Urothelium cell line (cell line): Measurements from ENCODE around the gene CAMSAP2.

Experiments used
- DNase-seq: peaks from one replicate; pipeline ENCODE4 v3.0.0; 2011; ENCODE audit warnings: low spot score, mixed read lengths
- FAIRE-seq: peaks from 2 replicates; lab custom pipeline; 2011; peaks lifted over from hg19 to GRCh38; lab: Jason Lieb, UNC

Gene CAMSAP2

DNA sequence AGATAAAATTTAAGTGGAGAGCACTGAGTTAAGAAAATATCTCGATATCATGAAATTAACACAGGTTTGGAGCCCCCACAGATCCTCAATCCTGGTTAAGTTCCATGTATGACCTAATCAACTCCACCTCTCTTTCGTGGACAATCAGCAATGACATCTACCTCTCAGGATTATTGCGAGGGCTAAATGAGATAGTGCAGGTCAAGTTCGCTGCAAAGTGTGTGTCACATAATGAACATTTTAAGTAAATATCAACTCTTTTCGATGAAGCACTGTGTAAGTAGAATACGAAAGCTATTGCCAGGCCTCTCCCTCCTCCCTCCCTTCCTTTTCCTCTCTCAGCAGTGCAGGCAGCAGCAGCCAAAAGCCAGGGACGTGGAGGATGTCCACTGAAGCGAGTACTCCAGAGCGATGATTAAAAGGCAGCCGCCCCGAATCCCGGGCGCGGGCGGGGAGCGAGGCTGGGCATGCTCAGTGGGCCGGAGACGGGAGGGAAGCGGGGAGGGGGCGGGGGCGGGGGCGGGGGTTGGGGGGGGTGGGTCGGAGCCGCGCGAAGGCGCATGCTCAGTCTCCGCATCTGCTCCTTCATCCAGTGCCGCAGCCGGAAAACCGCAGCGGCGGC is at the start of gene CAMSAP2:
TSS of gene CAMSAP2 (plus strand) at position 567 of the 622 bp plus-strand sequence. CDS start 935 bp downstream, outside the sequence.
- no peak for FAIRE-seq
- peak; percentile 94 for DNase-seq

GRCh38 chr1:200692316-200692715 is 46.4 kb upstream of the CAMSAP2 start:
- no peak for DNase-seq
- FAIRE-seq, result no peak

DNA sequence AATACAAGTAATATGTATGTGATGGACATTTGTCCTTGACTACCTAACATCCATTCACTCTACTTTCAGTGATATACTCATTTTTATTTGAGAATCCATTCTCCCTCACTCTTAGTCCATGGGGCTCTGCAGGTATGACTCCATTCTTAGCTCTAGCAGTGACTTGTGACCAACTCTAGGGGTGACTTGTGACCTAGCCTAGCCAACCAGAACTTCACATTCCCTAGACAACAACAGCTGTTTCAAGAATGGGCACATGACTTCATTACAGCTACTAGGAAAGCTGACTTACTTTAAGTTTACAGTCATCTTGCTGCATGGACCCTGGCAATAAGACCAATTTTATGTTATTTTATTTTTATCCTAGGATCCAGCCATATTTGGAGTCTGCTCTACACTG is 45.4 kb upstream of the CAMSAP2 start:
- DNase-seq (no peak), FAIRE-seq (no peak)

- DNase-seq (no peak), FAIRE-seq (no peak)
Observed at GRCh38 chr1:200694738-200695137, 44.0 kb upstream of the CAMSAP2 start.

DNA sequence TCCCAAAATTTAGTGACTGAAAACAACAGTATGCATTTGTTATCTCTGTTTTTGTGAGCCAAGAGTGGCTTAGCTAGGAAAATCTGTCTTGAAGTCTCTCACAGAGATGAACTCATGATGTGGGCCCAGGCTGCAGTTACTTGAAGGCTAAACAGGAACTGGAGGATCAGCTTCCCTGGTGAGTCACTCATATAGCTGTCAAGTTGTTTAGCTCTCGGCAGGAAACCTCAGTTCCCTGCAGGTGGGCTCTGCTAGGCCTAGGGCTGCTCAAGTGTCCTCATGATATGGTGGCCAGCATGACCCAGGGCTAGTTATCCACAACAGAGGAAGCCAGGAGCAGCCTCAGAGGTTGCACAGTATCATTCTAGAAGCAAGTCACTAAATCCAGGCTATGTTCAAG is 38.8 kb upstream of the CAMSAP2 start:
- DNase-seq (peak; percentile 21), FAIRE-seq (no peak)

- no peak for FAIRE-seq
- DNase-seq, result no peak
Observed at GRCh38 chr1:200704986-200705500, 33.6 kb upstream of the CAMSAP2 start.

DNA sequence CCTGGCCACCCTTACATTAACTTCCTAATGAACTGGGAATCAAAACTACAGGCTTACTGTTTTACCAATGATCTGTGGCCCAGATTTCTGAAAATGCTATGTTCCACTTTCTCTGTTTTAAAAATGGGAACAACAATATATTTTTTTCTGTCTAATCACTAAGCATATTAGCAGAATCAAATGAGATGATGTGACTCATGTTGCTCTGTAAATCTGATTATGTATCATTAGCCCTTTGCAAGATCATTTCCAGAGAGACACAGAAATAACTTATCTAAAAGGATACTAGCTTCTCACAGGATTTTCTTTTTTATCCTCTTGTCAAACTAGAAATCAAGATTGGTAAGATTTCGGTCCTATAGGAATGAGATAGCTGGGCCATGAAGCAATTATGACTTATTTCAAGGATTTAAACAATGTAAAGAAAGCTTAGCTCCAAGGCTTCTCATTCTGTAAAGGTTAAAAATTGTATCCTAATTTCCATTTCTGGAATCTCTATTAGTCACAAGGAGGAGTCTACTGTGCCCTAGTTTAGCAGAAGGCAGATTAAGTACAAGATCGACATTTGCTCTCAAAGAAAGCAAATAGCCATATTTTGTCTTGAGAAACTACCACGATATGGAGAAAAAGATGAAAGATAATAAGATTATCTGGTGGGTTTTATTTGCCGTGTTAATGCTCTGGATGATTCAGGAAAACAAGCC is 32.4 kb upstream of the CAMSAP2 start:
- no peak for DNase-seq
- no peak for FAIRE-seq

DNA sequence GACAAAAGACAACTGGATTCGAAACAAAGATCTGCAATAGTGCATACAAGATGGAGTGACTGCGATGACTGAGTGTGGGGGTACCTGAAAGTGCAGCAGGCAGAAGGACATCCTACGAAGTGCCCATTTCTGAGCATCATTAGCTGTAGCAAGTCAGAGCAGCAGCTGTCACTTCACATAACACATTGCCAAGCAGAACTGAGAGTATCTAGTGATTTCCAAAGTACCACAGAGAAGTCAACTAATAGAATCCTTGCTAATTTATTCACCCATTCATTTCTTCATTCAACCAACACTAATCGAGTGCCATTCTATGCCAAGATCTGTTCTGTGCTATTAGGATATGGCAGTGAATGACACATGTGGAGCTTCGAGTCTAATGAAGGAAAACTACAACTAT is 31.6 kb upstream of the CAMSAP2 start:
- DNase-seq, result no peak
- FAIRE-seq, result no peak

DNA sequence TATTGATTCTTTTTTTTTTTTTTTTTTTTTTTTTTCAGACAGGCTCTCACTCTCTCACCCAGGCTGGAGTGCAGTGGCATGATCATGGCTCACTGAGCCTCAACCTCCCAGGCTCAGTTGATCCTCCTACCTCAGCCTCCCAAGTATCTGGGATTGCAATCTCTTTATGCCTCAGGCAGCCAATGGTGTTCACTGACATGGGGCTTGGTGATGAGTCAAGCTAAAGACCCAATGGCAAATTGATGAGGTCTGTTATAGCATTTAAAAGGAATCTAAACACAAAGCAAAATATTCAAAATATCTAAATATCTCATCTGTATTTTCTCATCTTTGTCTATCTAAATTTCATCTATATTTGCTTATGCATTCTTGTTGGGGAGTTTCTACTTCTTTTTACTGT is 30.5 kb upstream of the CAMSAP2 start:
- no peak for FAIRE-seq
- DNase-seq, result no peak

- FAIRE-seq (no peak), DNase-seq (peak; percentile 7)
Observed at GRCh38 chr1:200708769-200709168, 29.9 kb upstream of the CAMSAP2 start.

- FAIRE-seq (no peak), DNase-seq (no peak)
Observed at GRCh38 chr1:200710166-200710565, 28.5 kb upstream of the CAMSAP2 start.

GRCh38 chr1:200714504-200715187 is 24.0 kb upstream of the CAMSAP2 start:
- FAIRE-seq (no peak), DNase-seq (no peak)

DNA sequence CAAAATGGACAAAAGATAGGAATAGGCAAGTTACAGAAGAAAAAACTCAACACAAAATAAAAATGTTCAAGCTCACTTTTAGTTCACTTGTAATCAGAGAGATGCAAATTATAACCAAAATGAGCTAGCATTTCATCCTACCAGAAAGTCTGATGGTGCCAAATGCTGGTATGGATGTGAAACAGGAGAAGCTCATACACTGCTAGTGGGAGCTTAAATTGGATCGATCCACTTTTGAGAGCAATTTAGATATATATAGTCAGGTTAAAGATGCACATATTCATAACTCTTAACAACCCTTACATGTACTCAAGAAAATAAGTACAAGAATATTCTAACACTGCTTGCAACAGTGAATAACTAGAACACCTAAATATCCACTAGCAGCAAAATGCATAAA is 18.5 kb upstream of the CAMSAP2 start:
- DNase-seq (no peak), FAIRE-seq (no peak)

DNA sequence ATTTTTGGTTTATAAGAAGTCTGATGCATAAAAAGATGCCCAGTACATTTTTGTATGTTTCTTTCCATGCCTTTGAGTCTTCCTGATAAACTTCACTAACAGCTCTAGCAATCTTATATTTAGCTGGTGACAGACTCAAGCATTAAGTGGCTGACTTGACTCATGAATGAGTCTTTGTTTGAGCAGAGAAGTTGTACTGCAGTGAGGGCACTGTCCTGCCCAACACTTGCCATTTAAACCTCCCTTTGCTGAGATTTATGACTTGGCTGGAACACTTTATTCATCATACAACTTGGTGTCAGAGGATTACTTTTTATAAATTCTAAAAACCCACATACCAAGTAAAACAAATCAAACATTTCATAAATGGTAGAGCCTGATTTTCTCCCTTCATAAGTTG is 14.6 kb upstream of the CAMSAP2 start:
- FAIRE-seq, result no peak
- DNase-seq, result peak; percentile 36

GRCh38 chr1:200727257-200727656 is 11.4 kb upstream of the CAMSAP2 start:
- DNase-seq, result no peak
- no peak for FAIRE-seq

DNA sequence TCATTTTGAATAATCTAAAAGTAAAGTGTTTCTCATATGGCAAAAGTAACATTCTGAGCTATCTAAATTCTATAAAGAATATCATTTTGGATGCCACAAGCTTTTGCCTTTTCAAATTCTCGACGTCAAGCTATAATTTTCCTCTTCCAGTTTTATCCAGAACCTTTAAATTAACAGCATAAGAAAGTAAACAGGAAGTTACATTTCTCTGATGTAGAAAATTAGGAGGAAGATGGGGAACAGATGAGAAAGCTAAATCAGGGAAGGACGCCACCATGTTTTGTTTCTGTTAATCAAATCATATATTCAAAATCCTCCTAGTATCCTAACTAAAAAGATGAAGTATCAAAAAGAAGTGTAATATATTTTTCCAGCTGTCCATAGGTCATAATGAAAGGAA is 8.8 kb upstream of the CAMSAP2 start:
- no peak for FAIRE-seq
- no peak for DNase-seq

DNA sequence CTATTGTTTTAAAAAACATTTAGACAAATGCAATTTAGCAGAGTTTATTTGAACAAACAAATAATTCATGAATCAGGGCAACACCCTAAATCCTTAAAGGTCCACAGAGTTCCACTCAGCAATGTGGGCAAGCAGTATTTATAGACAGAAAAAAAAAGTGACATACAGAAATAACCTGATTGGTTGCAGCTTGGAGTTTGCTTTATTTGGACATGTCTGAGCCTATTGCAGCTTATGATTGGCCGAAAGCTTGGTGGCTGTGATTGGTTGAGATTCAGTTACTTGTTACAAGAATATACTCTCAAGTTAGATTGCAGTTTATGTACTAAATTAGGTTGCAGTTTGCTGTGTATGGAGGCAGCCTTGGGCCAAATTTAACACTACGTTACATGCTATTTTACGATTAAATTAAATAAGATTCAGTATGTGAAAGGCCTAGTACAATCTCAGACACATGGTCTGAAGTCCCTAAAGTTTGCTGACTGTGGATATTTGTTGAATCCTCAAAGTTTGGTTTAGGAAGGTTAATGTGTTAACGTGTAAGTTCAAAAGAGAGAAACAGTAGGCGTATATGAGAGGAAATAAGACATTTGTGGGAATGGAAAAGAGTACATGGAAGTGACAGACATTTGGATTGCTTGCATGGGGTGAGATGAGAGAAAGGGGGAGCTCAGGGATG is 6.9 kb upstream of the CAMSAP2 start:
- no peak for DNase-seq
- FAIRE-seq, result no peak

- no peak for FAIRE-seq
- no peak for DNase-seq
Observed at GRCh38 chr1:200732438-200732837, 6.3 kb upstream of the CAMSAP2 start.

- FAIRE-seq (no peak), DNase-seq (peak; percentile 49)
Observed at GRCh38 chr1:200733907-200734306, 4.8 kb upstream of the CAMSAP2 start.

DNA sequence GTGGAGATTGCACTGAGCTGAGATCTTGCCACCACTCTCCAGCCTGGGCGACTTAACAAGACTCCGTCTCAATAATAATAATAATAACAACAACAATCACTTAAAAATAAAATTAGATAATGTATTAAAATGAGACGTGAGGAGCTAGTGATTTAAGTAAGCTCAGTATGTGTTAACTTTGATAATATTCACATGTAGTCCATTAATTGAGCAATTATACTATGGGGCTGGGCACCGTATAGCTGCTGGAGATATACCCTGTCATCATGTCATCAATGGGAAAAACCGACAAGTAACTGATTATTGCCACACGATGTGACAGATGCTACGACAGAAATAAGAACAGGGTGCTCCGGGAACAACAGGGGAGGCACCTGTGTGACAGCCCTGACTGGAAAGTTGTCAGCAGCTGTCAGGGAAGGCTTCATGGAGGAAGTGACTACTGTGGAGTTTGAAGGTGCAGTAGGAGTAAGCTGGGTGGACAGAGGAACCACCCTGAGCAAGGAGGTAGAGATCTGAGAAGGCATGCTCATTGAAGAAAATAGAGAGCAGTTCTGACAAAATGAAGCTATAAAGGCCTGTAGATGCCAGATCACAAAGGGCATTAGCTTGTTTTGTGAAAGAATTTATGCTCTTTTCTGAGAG is 924 bp upstream of the CAMSAP2 start:
- DNase-seq, result no peak

More for the DNA sequence above, 924 bp upstream of the CAMSAP2 start:
- no peak for FAIRE-seq
